Upper lobe of right lung (tissue), 1 donor: ENCODE data around the gene TNFRSF11A. TPM values are rescaled to one million over a fixed set of nuclear protein-coding genes. Genes with fewer than 3 reads are reported as not detected.

Experiments
- ATAC-seq: fragments of 200-7000 bp; cut with Tn5 transposase; one replicate; pipeline ENCODE4 v1.9.1; 2020; ENCODE audit warnings: mild to moderate bottlenecking, moderate library complexity
- DNase-seq: peaks from one replicate; pipeline ENCODE4 v3.0.0-alpha.2; 2020
- H3K27ac ChIP-seq: fragments of 200-600 bp; one replicate; pipeline ENCODE4 v1.8.0; 2022
- H3K27me3 ChIP-seq: fragments of 200-600 bp; one replicate; pipeline ENCODE4 v1.8.0; 2022; ENCODE audit warnings: mild to moderate bottlenecking
- H3K36me3 ChIP-seq: fragments of 200-600 bp; one replicate; pipeline ENCODE4 v1.8.0; 2022
- H3K4me1 ChIP-seq: fragments of 200-600 bp; one replicate; pipeline ENCODE4 v1.8.0; 2022
- H3K4me3 ChIP-seq: fragments of 200-600 bp; one replicate; pipeline ENCODE4 v1.8.0; 2022; ENCODE audit warnings: mild to moderate bottlenecking
- H3K9me3 ChIP-seq: fragments of 200-600 bp; one replicate; pipeline ENCODE4 v1.8.0; 2022
- CTCF ChIP-seq: fragments of 200-600 bp; IDR thresholded peaks from one replicate; pipeline ENCODE4 v1.8.0; 2022; ENCODE audit warnings: antibody characterized with exemption
- intact Hi-C: fragments of 100-400 bp; cut with DNase I; formaldehyde crosslinking; loops from one replicate; pipeline ENCODE4 v1.11.0; 2022
- total RNA-seq: library from RNA; stranded (reverse); fragmentation: NEBNext Ultra II Directional; extraction: Animal tissue kit (Norgen Biotek cat#: 25700); gene quantifications from one replicate; pipeline ENCODE4 v1.2.1, GENCODE V29; 2021
- donor health status: DM: no; HTN: yes; CAD: no; lungs with severe emphysema.

The TNFRSF11A gene
- total RNA-seq, 1 donor from 2014 or later = 2.5 TPM

- H3K27ac ChIP-seq = peak overlapping the region; percentile 65
- intact Hi-C loops = no loop called here
- H3K27me3 ChIP-seq = no peaks in the 10 kb centered on the region
- TF ChIP-seq CTCF = peak; percentile 88
- peak; percentile 98 for ATAC-seq
- H3K36me3 ChIP-seq = no peaks in the 10 kb centered on the region
- peaks cover 11% of the 10 kb centered on the region for H3K4me1 ChIP-seq
- peak overlapping the region; percentile 35 for H3K4me3 ChIP-seq
- DNase-seq = no peak
- no peaks in the 10 kb centered on the region for H3K9me3 ChIP-seq
Measured at GRCh38 chr18:62425465-62426190, 100.5 kb downstream of the TNFRSF11A start.

- no peaks in the 10 kb centered on the region for H3K9me3 ChIP-seq
- no peaks in the 10 kb centered on the region for H3K36me3 ChIP-seq
- H3K27me3 ChIP-seq = no peaks in the 10 kb centered on the region
- ATAC-seq = no peak
- H3K4me1 ChIP-seq = peaks cover 11% of the 10 kb centered on the region
- no peak overlapping the region for H3K4me3 ChIP-seq
- DNase-seq = no peak
- no peak overlapping the region for H3K27ac ChIP-seq
- no peak for TF ChIP-seq CTCF
- intact Hi-C loops = no loop called here
Measured at GRCh38 chr18:62426191-62426488, 101.0 kb downstream of the TNFRSF11A start.

GRCh38 chr18:62432176-62432575, 107.1 kb downstream of the TNFRSF11A start:
- Histone ChIP-seq H3K4me3 (no peak overlapping the region), H3K36me3 (no peaks in the 10 kb centered on the region), H3K27ac (no peak overlapping the region), H3K27me3 (no peaks in the 10 kb centered on the region), H3K4me1 (peaks cover 20% of the 10 kb centered on the region), H3K9me3 (no peaks in the 10 kb centered on the region)
- no peak for TF ChIP-seq CTCF
- DNase-seq (no peak), ATAC-seq (no peak)
- intact Hi-C loops = no loop called here

- Histone ChIP-seq H3K27ac (no peak overlapping the region), H3K4me3 (no peak overlapping the region), H3K27me3 (no peaks in the 10 kb centered on the region), H3K9me3 (no peaks in the 10 kb centered on the region), H3K4me1 (peaks cover 33% of the 10 kb centered on the region), H3K36me3 (no peaks in the 10 kb centered on the region)
- DNase-seq (no peak), ATAC-seq (no peak)
- intact Hi-C loops = no loop called here
- TF ChIP-seq CTCF = no peak
Measured at GRCh38 chr18:62434798-62435197, 109.7 kb downstream of the TNFRSF11A start.

GRCh38 chr18:62435435-62436031, 110.4 kb downstream of the TNFRSF11A start:
- DNase-seq (no peak), ATAC-seq (no peak)
- no peaks in the 10 kb centered on the region for H3K27me3 ChIP-seq
- H3K36me3 ChIP-seq = no peaks in the 10 kb centered on the region
- peaks cover 33% of the 10 kb centered on the region for H3K4me1 ChIP-seq
- no peak overlapping the region for H3K4me3 ChIP-seq
- H3K9me3 ChIP-seq = no peaks in the 10 kb centered on the region
- H3K27ac ChIP-seq = peak overlapping the region; percentile 76
- TF ChIP-seq CTCF = no peak
- intact Hi-C loops = no loop called here
